Measurements from ENCODE around the gene ASAP3. TPM values are rescaled to one million over a fixed set of nuclear protein-coding genes. Genes with fewer than 3 reads are reported as not detected.

ASAP3 gene
- total RNA-seq, 1 experiment from 2014 or later: 17.9 TPM

- BruUV-seq (replicated peaks): no TSS peak
- ChIA-PET POLR2A (interaction anchor here (0.7 kb wide), 1 partner anchor 57 kb away, joined by 3 read pairs; no protein-coding TSS in a partner anchor), CTCF (interaction anchor here (0.7 kb wide), 1 partner anchor 72 kb away, joined by 3 read pairs; no protein-coding TSS in a partner anchor)
- Histone ChIP-seq H3K4me3 (ENCODE audit: low read depth in 2 of 2, low read length in 2 of 2) (no peak overlapping the region), H3K36me3 (ENCODE audit: control insufficient read depth, insufficient read depth, low read length) (no peaks in the 10 kb centered on the region), H3K27me3 (ENCODE audit: control insufficient read depth, insufficient read depth, low read length) (no peaks in the 10 kb centered on the region), H3K27ac (ENCODE audit: low read length) (no peak overlapping the region), H3K4me1 (ENCODE audit: control insufficient read depth, insufficient read depth, low read length) (peaks cover 25% of the 10 kb centered on the region), H3K9me3 (ENCODE audit: control insufficient read depth, insufficient read depth, low read depth, low read length) (no peaks in the 10 kb centered on the region)
- no peak for ATAC-seq
- in situ Hi-C loops (cut with HindIII; ENCODE audit: low pct_unique_long_range_greater_than_20kb, low sequenced_read_pairs) (no loop called here), intact Hi-C loops (cut with micrococcal nuclease; ENCODE audit: unreplicated experiment) (no loop called here)
- DNase-seq (ENCODE audit: low read depth, low spot score): no peak
- TF ChIP-seq, protein P1, sequence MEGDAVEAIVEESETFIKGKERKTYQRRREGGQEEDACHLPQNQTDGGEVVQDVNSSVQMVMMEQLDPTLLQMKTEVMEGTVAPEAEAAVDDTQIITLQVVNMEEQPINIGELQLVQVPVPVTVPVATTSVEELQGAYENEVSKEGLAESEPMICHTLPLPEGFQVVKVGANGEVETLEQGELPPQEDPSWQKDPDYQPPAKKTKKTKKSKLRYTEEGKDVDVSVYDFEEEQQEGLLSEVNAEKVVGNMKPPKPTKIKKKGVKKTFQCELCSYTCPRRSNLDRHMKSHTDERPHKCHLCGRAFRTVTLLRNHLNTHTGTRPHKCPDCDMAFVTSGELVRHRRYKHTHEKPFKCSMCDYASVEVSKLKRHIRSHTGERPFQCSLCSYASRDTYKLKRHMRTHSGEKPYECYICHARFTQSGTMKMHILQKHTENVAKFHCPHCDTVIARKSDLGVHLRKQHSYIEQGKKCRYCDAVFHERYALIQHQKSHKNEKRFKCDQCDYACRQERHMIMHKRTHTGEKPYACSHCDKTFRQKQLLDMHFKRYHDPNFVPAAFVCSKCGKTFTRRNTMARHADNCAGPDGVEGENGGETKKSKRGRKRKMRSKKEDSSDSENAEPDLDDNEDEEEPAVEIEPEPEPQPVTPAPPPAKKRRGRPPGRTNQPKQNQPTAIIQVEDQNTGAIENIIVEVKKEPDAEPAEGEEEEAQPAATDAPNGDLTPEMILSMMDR (IDR thresholded peaks at IDR 0.05): no peak
- TF ChIP-seq TCF7L2 (IDR thresholded peaks at IDR 0.05; ENCODE audit: low read depth, low read length): no peak
- no peak for TF ChIP-seq SIN3A (IDR thresholded peaks at IDR 0.05; ENCODE audit: borderline replicate concordance, insufficient read depth, low read depth, low read length)
- TF ChIP-seq POLR2AphosphoS5 (IDR thresholded peaks at IDR 0.05; ENCODE audit: low read depth, low read length): no peak
- TF ChIP-seq, protein P2, sequence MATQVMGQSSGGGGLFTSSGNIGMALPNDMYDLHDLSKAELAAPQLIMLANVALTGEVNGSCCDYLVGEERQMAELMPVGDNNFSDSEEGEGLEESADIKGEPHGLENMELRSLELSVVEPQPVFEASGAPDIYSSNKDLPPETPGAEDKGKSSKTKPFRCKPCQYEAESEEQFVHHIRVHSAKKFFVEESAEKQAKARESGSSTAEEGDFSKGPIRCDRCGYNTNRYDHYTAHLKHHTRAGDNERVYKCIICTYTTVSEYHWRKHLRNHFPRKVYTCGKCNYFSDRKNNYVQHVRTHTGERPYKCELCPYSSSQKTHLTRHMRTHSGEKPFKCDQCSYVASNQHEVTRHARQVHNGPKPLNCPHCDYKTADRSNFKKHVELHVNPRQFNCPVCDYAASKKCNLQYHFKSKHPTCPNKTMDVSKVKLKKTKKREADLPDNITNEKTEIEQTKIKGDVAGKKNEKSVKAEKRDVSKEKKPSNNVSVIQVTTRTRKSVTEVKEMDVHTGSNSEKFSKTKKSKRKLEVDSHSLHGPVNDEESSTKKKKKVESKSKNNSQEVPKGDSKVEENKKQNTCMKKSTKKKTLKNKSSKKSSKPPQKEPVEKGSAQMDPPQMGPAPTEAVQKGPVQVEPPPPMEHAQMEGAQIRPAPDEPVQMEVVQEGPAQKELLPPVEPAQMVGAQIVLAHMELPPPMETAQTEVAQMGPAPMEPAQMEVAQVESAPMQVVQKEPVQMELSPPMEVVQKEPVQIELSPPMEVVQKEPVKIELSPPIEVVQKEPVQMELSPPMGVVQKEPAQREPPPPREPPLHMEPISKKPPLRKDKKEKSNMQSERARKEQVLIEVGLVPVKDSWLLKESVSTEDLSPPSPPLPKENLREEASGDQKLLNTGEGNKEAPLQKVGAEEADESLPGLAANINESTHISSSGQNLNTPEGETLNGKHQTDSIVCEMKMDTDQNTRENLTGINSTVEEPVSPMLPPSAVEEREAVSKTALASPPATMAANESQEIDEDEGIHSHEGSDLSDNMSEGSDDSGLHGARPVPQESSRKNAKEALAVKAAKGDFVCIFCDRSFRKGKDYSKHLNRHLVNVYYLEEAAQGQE (IDR thresholded peaks at IDR 0.05; ENCODE audit: insufficient read depth in 1 of 2, low read depth in 2 of 2, low read length in 1 of 2): no peak
Observed at GRCh38 chr1:23475641-23476040, 8.3 kb downstream of the ASAP3 start.

GRCh38 chr1:23475134-23475628, 8.8 kb downstream of the ASAP3 start:
- no peaks in the 10 kb centered on the region for H3K36me3 ChIP-seq (ENCODE audit: control insufficient read depth, insufficient read depth, low read length)
- H3K4me1 ChIP-seq (ENCODE audit: control insufficient read depth, insufficient read depth, low read length): peaks cover 25% of the 10 kb centered on the region
- intact Hi-C loops (cut with micrococcal nuclease; ENCODE audit: unreplicated experiment): no loop called here
- POLR2A ChIA-PET: interaction anchor here (0.7 kb wide), 1 partner anchor 58 kb away, joined by 3 read pairs; no protein-coding TSS in a partner anchor
- CTCF ChIA-PET: interaction anchor here (0.7 kb wide), 1 partner anchor 72 kb away, joined by 3 read pairs; no protein-coding TSS in a partner anchor
- H3K27ac ChIP-seq (ENCODE audit: low read length): no peak overlapping the region
- in situ Hi-C loops (cut with HindIII; ENCODE audit: low pct_unique_long_range_greater_than_20kb, low sequenced_read_pairs): no loop called here
- TF ChIP-seq, protein P1 (IDR thresholded peaks at IDR 0.05): no peak
- TF ChIP-seq, protein P2 (IDR thresholded peaks at IDR 0.05; ENCODE audit: insufficient read depth in 1 of 2, low read depth in 2 of 2, low read length in 1 of 2): no peak
- TF ChIP-seq POLR2AphosphoS5 (IDR thresholded peaks at IDR 0.05; ENCODE audit: low read depth, low read length) (no peak), SIN3A (IDR thresholded peaks at IDR 0.05; ENCODE audit: borderline replicate concordance, insufficient read depth, low read depth, low read length) (no peak), TCF7L2 (IDR thresholded peaks at IDR 0.05; ENCODE audit: low read depth, low read length) (no peak)
- no peak for ATAC-seq
- no peak for DNase-seq (ENCODE audit: low read depth, low spot score)
- no TSS peak for BruUV-seq (replicated peaks)
- H3K9me3 ChIP-seq (ENCODE audit: control insufficient read depth, insufficient read depth, low read depth, low read length): no peaks in the 10 kb centered on the region
- H3K4me3 ChIP-seq (ENCODE audit: low read depth in 2 of 2, low read length in 2 of 2): no peak overlapping the region
- no peaks in the 10 kb centered on the region for H3K27me3 ChIP-seq (ENCODE audit: control insufficient read depth, insufficient read depth, low read length)

Measured in Panc1 (cell line).